GM23248 (cell line): ENCODE results near the gene ADGRV1.

ENCODE experiments used
- EZH2 ChIP-seq: fragments of 200-600 bp; sonication (generic); IDR thresholded peaks from 2 replicates; pipeline ENCODE4 v1.6.1; 2018; ENCODE audit warnings: antibody characterized with exemption, mild to moderate bottlenecking; ENCODE audit not compliant: insufficient read depth, poor library complexity, severe bottlenecking
- EZH2phosphoT487 ChIP-seq: fragments of 200-600 bp; sonication (generic); IDR thresholded peaks from 2 replicates; pipeline ENCODE4 v1.6.1; 2018; ENCODE audit warnings: antibody characterized with exemption, moderate library complexity, mild to moderate bottlenecking, low read depth; ENCODE audit not compliant: insufficient read depth

GRCh38 chr5:90868799-90869198 lies 310.2 kb downstream of the ADGRV1 start:
- no peak for TF ChIP-seq EZH2phosphoT487
- no peak for TF ChIP-seq EZH2
